Mucosa of rectum (tissue), 2 donors: ENCODE results near the gene NINJ1.
"Not testable (repeated sequence)": the region's sequence is repeated elsewhere in the genome, so short reads cannot be mapped to it uniquely, and the experiment has no call there.

Experiments used
- H3K27ac ChIP-seq, 2 donors: one replicate each; pipeline ENCODE4 v1.7.0; 2013; ENCODE audit warnings: inconsistent platforms in 2 of 2, low read depth in 2 of 2, low read length in 2 of 2
- H3K27me3 ChIP-seq, 2 donors: one replicate each; pipeline ENCODE4 v1.7.0; 2013; ENCODE audit warnings: low read length in 2 of 2; ENCODE audit not compliant: control insufficient read depth in 2 of 2, insufficient read depth in 2 of 2
- H3K36me3 ChIP-seq, 2 donors: one replicate each; pipeline ENCODE4 v1.7.0; 2013; ENCODE audit warnings: low read length in 2 of 2; ENCODE audit not compliant: control insufficient read depth in 2 of 2, insufficient read depth in 2 of 2
- H3K4me1 ChIP-seq, 2 donors: one replicate each; pipeline ENCODE4 v1.7.0; 2013; ENCODE audit warnings: low read length in 2 of 2, mild to moderate bottlenecking in 1 of 2; ENCODE audit not compliant: control insufficient read depth in 2 of 2, insufficient read depth in 2 of 2
- H3K4me3 ChIP-seq, 2 donors: one replicate each; pipeline ENCODE4 v1.7.0; 2013; ENCODE audit warnings: low read length in 2 of 2
- H3K9ac ChIP-seq, 2 donors: one replicate each; pipeline ENCODE4 v1.7.0; 2013; ENCODE audit warnings: low read length in 2 of 2, low read depth in 1 of 2, mild to moderate bottlenecking in 1 of 2
- H3K9me3 ChIP-seq, 2 donors: one replicate each; pipeline ENCODE4 v1.7.0; 2013; ENCODE audit warnings: low read length in 2 of 2; ENCODE audit not compliant: control insufficient read depth in 2 of 2
- donor health status: healthy.
- donor health status: Normal muscosa, but diverticular disease.

Gene NINJ1

DNA sequence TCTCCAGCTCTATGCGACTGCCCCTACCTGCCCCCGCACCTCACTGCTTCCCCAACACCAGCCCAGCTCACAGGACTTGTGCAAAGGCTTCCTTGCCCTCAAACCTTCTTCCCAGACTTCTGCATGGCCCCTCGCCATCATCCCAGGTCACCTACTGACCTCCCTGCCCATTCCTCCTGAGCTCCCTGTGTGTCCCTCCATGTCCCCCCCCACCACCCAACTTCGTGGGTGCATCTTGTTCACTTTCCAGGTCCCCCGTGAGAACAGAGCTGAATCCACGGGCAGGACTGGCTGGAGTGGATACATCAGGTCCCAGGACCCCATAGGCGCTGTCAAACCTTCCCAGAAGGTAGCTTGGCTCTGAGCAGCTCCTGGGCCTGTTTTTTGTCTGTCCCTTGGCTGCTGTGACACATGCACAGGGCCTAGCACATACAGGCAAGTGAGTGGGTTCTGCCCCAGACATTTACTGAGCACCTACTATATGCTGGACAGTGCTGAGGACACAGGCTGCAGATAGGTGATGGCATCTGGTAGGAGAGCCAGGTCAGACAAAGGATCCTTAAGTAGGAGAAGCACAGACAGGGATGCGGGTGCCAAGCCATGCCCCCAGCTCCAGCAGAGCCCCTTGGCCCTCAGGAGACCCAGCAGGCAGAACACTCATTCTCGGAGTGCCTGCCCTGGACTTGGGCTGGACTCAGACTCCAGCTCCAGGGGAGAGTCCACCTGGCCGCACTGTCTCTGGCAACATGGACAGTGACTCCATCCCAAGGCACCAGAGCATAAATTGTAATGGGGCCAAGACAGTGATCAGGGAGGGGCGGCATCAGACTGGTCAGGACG, 15.0 kb downstream of the NINJ1 start:
- Histone ChIP-seq H3K27ac (peak overlapping the region in 1 of 2 donors; percentile 68), H3K9ac (no peak overlapping the region), H3K9me3 (no peaks in the 10 kb centered on the region), H3K27me3 (no peaks in the 10 kb centered on the region), H3K4me3 (no peak overlapping the region), H3K4me1 (peaks cover 7 to 13% of the 10 kb centered on the region in 2 donors), H3K36me3 (peaks cover 2 to 10% of the 10 kb centered on the region in 2 donors)

DNA sequence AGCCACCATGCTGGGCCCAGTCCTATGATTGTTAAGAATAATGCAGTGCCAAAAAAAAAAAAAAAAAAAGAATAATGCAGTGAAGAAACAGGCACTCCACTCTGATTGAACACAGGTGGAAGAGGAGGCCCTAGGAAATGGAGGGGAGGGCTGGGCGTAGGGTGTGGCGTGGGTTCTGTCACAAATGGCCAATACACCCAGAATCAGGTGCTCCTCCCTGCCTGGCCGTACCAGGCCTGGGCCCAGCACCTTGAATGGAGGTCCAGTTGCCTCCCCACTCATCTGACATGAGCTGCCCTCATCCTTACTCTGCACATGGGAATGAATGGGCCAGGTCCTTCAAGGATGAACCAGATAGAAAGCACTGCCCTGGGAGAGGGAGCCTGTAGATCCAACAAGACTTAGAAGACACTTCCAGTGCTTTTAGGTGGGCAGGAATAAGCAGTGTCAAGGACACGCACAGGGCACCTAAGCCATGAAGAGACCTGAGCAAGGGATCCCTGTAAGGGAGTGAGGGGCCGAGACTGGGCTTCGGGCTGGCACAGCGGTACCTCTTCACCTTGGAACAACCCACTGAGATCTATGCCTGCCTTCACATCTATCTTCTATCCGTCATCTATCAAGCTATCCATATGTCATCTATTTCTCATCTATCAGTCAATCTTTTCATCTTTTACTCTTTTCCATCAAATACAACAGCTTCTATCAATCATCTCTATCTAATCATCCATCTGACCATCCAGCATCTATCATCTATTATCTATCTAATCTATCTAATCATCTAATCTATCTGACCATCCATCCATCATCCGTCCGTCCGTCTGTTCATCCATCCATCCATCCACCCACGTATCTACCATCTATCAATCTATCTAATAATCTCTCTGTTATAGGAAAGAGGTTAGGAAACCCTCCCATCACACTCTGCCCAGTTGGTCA, 15.9 kb downstream of the NINJ1 start:
- H3K4me1 ChIP-seq: peaks cover 7 to 13% of the 10 kb centered on the region in 2 donors
- no peak overlapping the region for H3K4me3 ChIP-seq
- peaks cover 6 to 12% of the 10 kb centered on the region in 2 donors for H3K36me3 ChIP-seq

DNA sequence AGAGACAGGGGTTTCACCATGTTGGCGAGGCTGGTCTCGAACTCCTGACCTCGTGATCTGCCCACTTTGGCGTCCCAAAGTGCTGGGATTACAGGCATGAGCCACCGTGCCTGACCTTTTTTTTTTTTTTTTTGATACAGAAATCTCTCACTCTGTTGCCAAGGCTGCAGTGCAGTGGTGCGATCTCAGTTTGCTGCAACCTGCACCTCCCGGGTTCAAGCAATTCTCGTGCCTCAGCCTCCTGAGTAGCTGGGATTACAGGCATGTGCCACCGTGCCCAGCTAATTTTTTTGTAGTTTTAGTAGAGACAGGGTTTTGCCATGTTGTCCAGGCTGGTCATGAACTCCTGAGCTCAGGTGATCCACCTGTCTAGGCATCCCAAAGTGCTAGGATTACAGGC, 16.5 kb downstream of the NINJ1 start:
- peaks cover 7 to 13% of the 10 kb centered on the region in 2 donors for H3K4me1 ChIP-seq
- H3K36me3 ChIP-seq: peaks cover 7 to 12% of the 10 kb centered on the region in 2 donors
- not testable (repeated sequence) for H3K4me3 ChIP-seq, H3K9ac ChIP-seq, H3K27me3 ChIP-seq, H3K27ac ChIP-seq, H3K9me3 ChIP-seq

More for the DNA sequence above, 15.9 kb downstream of the NINJ1 start:
- Histone ChIP-seq H3K27ac (no peak overlapping the region), H3K9ac (no peak overlapping the region), H3K9me3 (no peaks in the 10 kb centered on the region), H3K27me3 (no peaks in the 10 kb centered on the region)

DNA sequence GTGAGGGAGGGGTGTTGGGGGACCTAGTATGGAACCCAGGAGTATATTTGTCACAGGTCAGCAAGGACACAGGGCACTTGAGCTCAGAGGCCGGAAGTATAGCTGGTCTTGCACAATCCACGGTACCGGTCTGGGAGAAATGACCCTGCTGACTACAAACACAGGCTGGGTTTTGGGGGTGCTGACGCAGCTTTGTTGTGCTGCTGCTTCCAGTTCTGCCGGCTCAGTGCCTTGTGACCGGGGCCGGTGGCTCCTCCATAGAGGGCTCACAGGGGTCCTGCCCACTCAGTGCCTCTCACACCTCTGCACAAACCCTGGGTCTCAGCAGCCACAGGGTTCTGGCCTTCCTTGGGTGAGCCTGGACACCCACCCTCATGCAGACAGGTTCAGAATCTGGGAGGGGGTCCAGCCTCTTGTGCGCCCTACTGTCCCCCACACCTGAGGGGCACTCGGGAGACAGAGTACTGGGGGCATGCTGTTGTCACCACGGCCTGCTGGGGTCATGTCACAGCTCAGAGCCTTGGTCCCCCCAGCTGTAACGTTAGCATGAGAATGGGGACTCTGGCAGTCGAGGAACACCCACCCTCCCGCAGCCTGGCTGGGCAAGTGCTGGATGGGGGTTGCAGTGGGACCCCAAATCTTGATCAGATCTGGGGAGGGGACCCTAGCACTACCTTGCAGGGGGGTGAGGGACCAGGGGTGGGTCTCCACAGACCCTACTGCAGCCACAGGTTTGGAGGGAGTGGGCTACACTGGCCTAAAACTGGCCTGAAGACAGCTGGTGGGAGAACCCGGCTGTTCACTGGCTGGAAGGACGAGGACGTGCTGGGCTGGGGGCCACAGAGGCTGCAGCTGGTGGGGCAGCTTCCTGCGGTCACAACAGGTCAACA, 17.7 kb downstream of the NINJ1 start:
- peaks cover 7 to 11% of the 10 kb centered on the region in 2 donors for H3K4me1 ChIP-seq
- H3K36me3 ChIP-seq: peaks cover 11 to 14% of the 10 kb centered on the region in 2 donors
- no peaks in the 10 kb centered on the region for H3K27me3 ChIP-seq
- no peak overlapping the region for H3K4me3 ChIP-seq
- H3K27ac ChIP-seq: peak overlapping the region; percentile 67 to 77
- H3K9me3 ChIP-seq: no peaks in the 10 kb centered on the region
- H3K9ac ChIP-seq: peak overlapping the region in 1 of 2 donors; percentile 31

DNA sequence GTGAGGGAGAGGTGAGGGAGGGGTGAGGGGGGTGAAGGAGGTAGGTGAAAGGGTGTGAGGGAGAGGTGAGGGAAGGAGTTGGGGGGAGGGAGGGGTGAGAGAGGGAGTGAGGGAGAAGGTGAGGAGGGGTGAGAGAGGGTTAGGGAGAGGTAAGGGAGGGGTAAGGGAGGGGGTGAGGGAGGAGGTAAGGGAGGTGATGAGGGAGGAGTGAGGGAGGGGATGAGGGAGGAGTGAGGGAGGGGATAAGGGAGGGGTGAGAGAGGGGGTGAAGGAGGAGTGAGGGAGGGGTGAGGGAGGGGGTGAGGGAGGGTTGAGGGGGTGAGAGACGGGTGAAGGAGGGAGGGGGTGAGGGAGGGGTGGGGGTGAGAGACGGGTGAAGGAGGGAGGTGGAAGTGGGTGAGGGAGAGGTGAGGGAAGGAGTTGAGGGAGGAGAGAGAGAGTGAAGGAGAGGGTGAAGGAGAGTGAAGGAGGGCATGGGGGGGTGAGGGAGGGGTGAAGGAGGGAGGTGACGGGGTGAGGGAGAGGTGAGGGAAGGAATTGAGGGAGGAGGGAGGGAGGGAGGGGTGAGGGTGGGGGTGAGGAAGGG, 18.5 kb downstream of the NINJ1 start:
- Histone ChIP-seq H3K4me3 (no peak overlapping the region), H3K4me1 (peaks cover 7 to 11% of the 10 kb centered on the region in 2 donors), H3K27ac (no peak overlapping the region), H3K27me3 (no peaks in the 10 kb centered on the region), H3K9me3 (no peaks in the 10 kb centered on the region), H3K36me3 (peaks cover 18 to 19% of the 10 kb centered on the region in 2 donors), H3K9ac (no peak overlapping the region)

DNA sequence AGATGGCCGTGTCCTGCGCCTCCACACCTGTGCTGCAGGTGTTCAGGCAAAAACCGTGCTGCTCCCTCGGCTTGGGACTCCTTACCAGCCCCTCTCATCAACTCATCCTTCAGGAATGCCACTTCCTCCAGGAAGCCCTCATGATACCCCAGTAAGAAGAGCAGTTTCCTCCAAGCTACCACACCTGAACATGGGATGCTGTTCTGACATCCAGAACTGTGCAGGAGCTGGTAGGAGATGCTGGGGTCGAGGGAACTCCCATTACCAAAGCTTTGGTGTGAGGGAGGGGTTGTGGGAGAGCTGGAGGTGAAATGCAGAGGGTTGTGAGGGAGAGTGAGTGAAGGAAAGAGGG, 19.1 kb downstream of the NINJ1 start:
- Histone ChIP-seq H3K36me3 (peaks cover 23 to 25% of the 10 kb centered on the region in 2 donors), H3K9ac (no peak overlapping the region), H3K9me3 (no peaks in the 10 kb centered on the region), H3K4me1 (peaks cover 5 to 7% of the 10 kb centered on the region in 2 donors), H3K27ac (peak overlapping the region in 1 of 2 donors; percentile 16), H3K4me3 (no peak overlapping the region), H3K27me3 (no peaks in the 10 kb centered on the region)

DNA sequence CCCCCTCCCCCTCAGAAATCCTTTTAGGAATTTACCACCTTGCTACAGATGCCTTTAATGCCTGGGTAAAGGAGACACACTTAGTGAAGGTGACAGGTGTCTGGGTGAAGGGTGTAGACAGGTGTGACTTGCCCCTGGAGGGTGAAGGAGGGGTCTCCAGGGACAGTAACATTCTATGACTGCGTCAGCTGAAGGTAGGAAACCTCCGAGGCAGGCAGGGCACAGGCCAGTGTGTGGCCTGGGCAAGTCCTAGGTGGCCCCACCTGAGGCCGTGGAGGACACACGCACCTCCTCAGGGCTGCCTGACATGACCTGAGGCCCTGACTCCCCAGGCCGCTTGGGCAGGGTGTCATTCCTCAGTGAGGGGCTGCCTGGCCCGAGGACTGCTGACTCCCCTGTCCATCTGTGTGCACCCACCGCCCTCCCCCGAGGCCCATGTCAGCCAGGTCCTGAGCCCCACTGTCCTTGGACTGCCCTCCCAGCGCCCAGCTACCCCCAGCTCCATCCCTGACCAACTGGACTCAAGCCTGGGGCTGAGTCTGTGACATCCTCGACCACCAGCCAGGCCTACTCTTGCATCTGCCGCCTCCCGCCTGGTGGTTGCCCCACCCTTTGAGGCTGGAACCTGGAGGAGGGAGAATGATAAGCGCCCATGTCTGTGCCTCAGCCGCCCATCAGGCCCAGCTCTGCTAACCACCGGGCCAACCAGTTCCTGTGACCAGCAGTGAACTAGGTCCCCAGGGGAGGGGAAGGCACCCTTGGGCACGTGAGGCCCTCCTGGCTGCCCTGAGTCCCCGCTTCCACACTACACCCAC, 19.7 kb downstream of the NINJ1 start:
- Histone ChIP-seq H3K9ac (no peak overlapping the region), H3K9me3 (no peaks in the 10 kb centered on the region), H3K36me3 (peaks cover 23 to 27% of the 10 kb centered on the region in 2 donors), H3K4me3 (no peak overlapping the region), H3K27me3 (no peaks in the 10 kb centered on the region), H3K27ac (peak overlapping the region in 1 of 2 donors; percentile 16), H3K4me1 (peaks cover 2% of the 10 kb centered on the region in 2 donors)

DNA sequence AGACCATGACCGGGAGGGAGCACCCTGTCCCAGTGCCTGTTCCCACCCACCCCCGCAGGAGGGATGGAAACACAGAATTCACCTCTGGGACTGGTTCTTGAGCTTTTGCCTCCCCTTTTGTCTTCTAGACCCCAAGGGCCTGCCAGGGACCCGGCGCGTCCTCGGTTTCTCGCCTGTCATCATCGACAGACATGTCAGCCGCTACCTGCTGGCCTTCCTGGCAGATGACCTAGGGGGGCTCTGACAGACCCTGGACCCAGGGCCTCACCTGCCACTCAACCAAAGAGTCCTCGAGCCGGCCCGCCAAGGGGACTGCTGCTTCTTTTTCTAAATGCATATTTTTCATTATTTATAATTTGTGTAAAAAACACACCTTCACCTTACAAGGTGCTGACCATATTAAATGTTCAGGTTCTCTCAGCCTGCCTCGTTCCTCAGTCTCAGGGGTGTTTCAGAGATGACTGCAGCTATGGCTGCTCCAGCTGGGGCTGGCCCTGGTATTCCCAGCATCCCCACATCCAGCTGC, 21.1 kb downstream of the NINJ1 start:
- Histone ChIP-seq H3K4me1 (no peaks in the 10 kb centered on the region), H3K4me3 (no peak overlapping the region), H3K9ac (no peak overlapping the region), H3K27me3 (no peaks in the 10 kb centered on the region), H3K9me3 (no peaks in the 10 kb centered on the region), H3K27ac (no peak overlapping the region), H3K36me3 (peaks cover 27 to 36% of the 10 kb centered on the region in 2 donors)
